Uterus (tissue), 4 donors: Measurements from ENCODE around the gene CCDC38. TPM values are rescaled to one million over a fixed set of nuclear protein-coding genes. Genes with fewer than 3 reads are reported as not detected.

ENCODE experiments used
- DNase-seq, 2 donors: peaks; one replicate each; pipeline ENCODE4 v3.0.0-alpha.2; 2019 to 2020
- H3K27ac ChIP-seq, 2 donors: fragments of 200-600 bp; sonication (generic); 1 replicate in 1 of 2; 2 replicates in 1 of 2; pipeline ENCODE4 v1.5.1; 2016 to 2018
- H3K27me3 ChIP-seq, 2 donors: fragments of 200-600 bp; sonication (generic); one replicate each; pipeline ENCODE4 v1.5.1; 2018 to 2019; ENCODE audit warnings: control low read depth in 1 of 2
- H3K36me3 ChIP-seq, 2 donors: fragments of 200-600 bp; sonication (generic); one replicate each; pipeline ENCODE4 v1.5.1; 2019; ENCODE audit warnings: control low read depth in 1 of 2
- H3K4me1 ChIP-seq, 2 donors: fragments of 200-600 bp; sonication (generic); one replicate each; pipeline ENCODE4 v1.5.1; 2018 to 2019; ENCODE audit warnings: control low read depth in 1 of 2
- H3K4me3 ChIP-seq, 2 donors: fragments of 200-600 bp; sonication (generic); 1 replicate in 1 of 2; 2 replicates in 1 of 2; pipeline ENCODE4 v1.5.1; 2018 to 2019; ENCODE audit warnings: mild to moderate bottlenecking in 1 of 2
- H3K9me3 ChIP-seq, 2 donors: fragments of 200-600 bp; sonication (generic); one replicate each; pipeline ENCODE4 v1.5.1; 2019; ENCODE audit warnings: control low read depth in 1 of 2
- CTCF ChIP-seq, 4 experiments: fragments of 200-600 bp in 2 of 4; fragments of 450-650 bp in 2 of 4; sonication (generic) in 2 of 4; IDR thresholded peaks; one replicate each; pipeline ENCODE4 v1.5.1; 2016 to 2019; ENCODE audit warnings: antibody characterized with exemption in 4 of 4, mild to moderate bottlenecking in 2 of 4, moderate library complexity in 1 of 4
- POLR2A ChIP-seq, 2 donors: fragments of 450-650 bp; IDR thresholded peaks; one replicate each; pipeline ENCODE4 v1.6.1; 2016; ENCODE audit warnings: antibody characterized with exemption in 2 of 2, mild to moderate bottlenecking in 1 of 2, moderate library complexity in 1 of 2
- intact Hi-C: fragments of 100-400 bp; cut with DNase I; formaldehyde crosslinking; loops from one replicate; pipeline ENCODE4 v1.15.1; 2023; ENCODE audit warnings: low total_unique reads
- total RNA-seq, 4 donors: library from RNA; depleted of rRNA in 3 of 4; stranded (reverse); fragments of >200 nt in 3 of 4; gene quantifications; one replicate each; pipeline versions ENCODE4 v1.1.0 to v1.2.4, GENCODE V29; 2014 to 2023
- donor health status: DM: yes; HTN: yes; CAD: no.

CCDC38 gene
- total RNA-seq, 4 donors from 2014 or later = 0.49 TPM; not detected in 3

DNA sequence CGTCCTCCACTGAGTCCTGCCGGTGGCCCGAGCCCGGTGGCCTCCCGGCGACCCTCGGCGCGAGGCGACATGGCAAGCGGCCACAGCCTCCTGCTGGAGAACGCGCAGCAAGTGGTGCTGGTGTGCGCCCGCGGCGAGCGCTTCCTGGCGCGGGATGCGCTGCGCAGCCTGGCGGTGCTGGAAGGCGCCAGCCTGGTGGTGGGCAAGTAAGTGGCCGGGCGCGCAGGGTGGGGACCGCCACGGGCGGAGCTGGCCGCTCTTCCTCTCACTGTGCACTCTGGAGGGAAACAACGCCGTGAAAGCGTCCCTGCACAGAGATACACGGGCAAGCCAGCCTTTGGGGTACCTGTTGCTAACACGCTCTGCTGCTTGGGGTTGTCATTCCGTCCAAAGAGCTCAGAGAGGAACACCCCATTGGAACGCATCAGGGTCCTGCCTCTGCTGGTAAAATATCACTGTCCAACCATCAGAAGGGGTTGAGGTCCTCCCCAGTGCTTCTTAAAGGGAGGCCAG lies 972 bp upstream of the CCDC38 start, which contains the start of gene AMDHD1:
TSS of gene AMDHD1 (plus strand) at position 2 of the 513 bp plus-strand sequence. CDS start at position 70, 68 bp downstream.
- Histone ChIP-seq H3K27ac (peak within 1 kb of the TSS; percentile 72 to 84), H3K36me3 (no peaks in the 10 kb centered on the region), H3K9me3 (no peaks in the 10 kb centered on the region), H3K27me3 (no peaks in the 10 kb centered on the region), H3K4me1 (no peaks in the 10 kb centered on the region), H3K4me3 (peak within 1 kb of the TSS; percentile 73 to 78)
- peak; percentile 24 to 28 for DNase-seq
- TF ChIP-seq POLR2A (IDR thresholded peaks at IDR 0.05) (no peak), CTCF (IDR thresholded peaks at IDR 0.05) (peak in 3 of 4 experiments; percentile 20 to 40 (median 30))
- intact Hi-C loops = no loop called here

DNA sequence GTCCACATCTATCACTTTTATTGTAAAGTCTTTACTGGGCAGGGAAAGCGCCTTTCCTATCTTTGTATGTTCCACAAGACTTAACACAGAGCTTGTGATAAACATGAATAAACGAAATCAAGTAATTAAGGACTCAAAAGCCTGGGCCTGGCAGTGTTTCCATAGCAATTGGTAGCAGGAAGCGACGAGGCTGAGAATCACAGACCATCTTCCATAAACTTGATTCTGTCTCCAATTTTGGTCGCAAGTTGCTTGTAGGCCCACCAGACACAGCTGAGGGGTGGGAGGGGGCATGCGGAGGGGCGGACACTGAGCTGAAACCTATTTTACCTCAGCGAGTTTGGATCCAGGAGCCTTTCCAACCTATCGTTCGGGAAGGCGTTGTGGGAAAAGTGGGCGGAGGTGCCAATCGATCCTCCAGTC lies 302 bp downstream of the CCDC38 start:
- no peaks in the 10 kb centered on the region for H3K36me3 ChIP-seq
- DNase-seq = no peak
- peak overlapping the region; percentile 73 to 78 for H3K4me3 ChIP-seq
- H3K27me3 ChIP-seq = no peaks in the 10 kb centered on the region
- H3K4me1 ChIP-seq = no peaks in the 10 kb centered on the region
- H3K27ac ChIP-seq = peak overlapping the region; percentile 72 to 84
- TF ChIP-seq CTCF (IDR thresholded peaks at IDR 0.05) = no peak
- TF ChIP-seq POLR2A (IDR thresholded peaks at IDR 0.05) = no peak
- intact Hi-C loops = no loop called here
- no peaks in the 10 kb centered on the region for H3K9me3 ChIP-seq

DNA sequence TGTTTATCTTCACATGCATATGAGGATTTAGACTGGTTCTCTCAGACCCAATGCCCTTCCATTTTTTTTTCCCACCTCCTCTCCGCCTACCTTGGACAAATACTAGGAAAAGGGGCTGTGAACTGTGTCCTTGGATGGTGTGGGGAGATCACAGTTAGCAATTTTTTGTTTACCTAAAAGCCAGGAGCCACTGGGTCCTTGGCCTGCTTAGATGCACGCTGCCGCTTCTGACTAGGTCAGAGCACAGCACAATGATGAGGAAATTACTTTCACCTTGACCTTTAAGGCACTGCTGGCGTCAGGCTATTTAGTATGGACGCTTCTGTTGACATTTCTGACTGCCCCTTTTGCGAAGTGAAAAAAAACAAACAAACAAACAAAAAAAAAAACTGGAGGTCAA lies 1.9 kb downstream of the CCDC38 start:
- H3K27me3 ChIP-seq = no peaks in the 10 kb centered on the region
- no peaks in the 10 kb centered on the region for H3K9me3 ChIP-seq
- no peak overlapping the region for H3K27ac ChIP-seq
- H3K36me3 ChIP-seq = no peaks in the 10 kb centered on the region
- no peak for DNase-seq
- H3K4me3 ChIP-seq = no peak overlapping the region
- intact Hi-C loops = no loop called here
- H3K4me1 ChIP-seq = no peaks in the 10 kb centered on the region
- no peak for TF ChIP-seq POLR2A (IDR thresholded peaks at IDR 0.05)
- TF ChIP-seq CTCF (IDR thresholded peaks at IDR 0.05) = no peak

DNA sequence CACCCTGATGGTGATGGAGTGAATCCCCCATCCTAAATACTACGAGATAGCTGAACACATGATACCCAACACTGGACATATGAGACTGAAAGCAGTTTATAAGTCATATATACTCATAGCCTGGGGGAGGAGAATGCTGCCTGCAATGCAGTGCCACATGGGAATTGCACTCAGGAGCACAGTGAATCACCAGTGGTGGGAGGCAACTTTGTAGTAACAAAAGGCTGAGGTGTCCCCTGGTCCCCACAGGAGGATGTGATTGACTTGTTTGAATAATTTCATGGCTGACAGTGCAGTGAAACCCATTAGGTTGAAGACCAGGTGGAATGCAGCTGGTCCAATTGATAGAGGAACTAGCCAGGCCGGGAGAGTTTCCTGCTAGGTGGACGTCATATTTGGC lies 20.2 kb downstream of the CCDC38 start:
- Histone ChIP-seq H3K27ac (no peak overlapping the region), H3K36me3 (no peaks in the 10 kb centered on the region), H3K9me3 (no peaks in the 10 kb centered on the region), H3K4me1 (no peaks in the 10 kb centered on the region), H3K27me3 (no peaks in the 10 kb centered on the region), H3K4me3 (no peak overlapping the region)
- intact Hi-C loops = no loop called here
- DNase-seq = no peak
- no peak for TF ChIP-seq CTCF (IDR thresholded peaks at IDR 0.05)
- no peak for TF ChIP-seq POLR2A (IDR thresholded peaks at IDR 0.05)

- no peak for TF ChIP-seq POLR2A (IDR thresholded peaks at IDR 0.05)
- no peak for TF ChIP-seq CTCF (IDR thresholded peaks at IDR 0.05)
- Histone ChIP-seq H3K4me1 (no peaks in the 10 kb centered on the region), H3K27me3 (no peaks in the 10 kb centered on the region), H3K36me3 (no peaks in the 10 kb centered on the region), H3K27ac (no peak overlapping the region), H3K4me3 (no peak overlapping the region), H3K9me3 (no peaks in the 10 kb centered on the region)
- intact Hi-C loops = no loop called here
- no peak for DNase-seq
Measured at GRCh38 chr12:95919110-95919509, 23.3 kb downstream of the CCDC38 start.
